GM04503 (cell line): Measurements from ENCODE around the gene TMEM54.

ENCODE experiments used
- DNase-seq: peaks from one replicate; pipeline ENCODE4 v3.0.0-alpha.2; 2012; ENCODE audit warnings: low read depth

The TMEM54 gene

DNA sequence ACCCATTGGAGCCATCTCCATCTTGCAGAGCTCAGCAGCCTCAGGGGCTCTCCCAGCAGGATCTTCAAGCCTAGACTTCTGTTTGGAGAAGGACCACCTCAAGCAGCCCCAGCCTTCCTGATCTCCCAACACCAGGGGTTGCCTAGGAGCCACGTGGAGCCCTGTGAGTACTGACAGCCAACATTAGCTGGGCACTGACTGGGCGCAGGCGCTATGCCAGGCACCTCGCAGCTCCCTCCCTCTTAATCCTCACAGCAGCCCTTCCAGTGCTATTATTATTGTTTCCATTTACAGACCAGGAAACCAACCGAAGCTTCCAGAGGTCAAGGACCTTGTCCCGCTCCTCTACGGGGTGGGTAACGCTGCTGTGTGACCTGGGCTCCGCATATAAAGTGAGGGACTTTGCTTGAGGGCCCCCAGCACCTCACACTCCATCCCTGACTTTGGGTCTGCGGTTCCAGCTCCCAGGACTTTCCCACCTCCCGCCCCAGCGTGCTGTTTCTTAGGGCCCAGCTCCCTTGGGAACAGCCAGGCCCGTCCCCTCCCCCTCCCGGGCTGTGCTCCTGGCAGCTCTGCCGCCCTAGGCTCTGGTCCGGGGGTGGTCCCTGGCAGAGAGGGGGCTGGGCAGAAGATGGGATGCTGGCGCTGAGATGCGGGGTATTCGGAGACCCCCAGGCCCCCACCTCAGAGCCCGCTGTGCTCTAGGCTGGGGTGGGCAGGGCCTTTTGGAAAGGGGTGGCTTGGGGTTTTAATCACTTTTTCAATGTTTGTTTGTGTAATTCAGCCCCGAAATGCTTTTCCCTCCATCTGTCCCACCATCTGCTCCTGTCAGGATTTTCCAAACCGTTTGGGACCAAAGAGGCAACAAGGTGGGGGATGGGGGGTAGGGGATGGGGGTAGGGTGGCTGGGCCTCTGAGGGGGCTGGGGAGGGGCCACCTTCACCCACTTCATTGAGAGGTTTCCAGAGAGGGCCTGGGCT, 19.0 kb downstream of the TMEM54 start:
- no peak for DNase-seq

DNA sequence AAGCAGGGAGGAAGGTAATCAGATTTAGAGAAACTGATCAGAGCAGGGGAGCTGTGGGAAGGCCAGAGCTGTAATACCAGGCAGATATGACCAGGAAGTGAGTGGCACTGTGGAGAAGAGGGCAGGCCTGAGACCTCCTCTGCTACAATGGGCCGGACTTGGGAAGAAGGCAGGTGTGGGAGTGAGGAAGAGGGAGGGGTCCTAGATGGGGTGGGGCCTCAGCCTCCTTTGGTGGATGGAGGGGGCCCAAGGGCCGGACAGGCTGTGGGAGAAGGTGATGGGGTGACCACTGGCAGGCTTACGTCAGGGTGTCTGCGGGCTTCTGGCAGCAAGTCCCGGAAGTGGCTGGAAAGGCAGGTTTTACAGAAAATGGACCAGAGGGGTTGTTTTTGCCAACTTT, 19.9 kb downstream of the TMEM54 start:
- no peak for DNase-seq

DNA sequence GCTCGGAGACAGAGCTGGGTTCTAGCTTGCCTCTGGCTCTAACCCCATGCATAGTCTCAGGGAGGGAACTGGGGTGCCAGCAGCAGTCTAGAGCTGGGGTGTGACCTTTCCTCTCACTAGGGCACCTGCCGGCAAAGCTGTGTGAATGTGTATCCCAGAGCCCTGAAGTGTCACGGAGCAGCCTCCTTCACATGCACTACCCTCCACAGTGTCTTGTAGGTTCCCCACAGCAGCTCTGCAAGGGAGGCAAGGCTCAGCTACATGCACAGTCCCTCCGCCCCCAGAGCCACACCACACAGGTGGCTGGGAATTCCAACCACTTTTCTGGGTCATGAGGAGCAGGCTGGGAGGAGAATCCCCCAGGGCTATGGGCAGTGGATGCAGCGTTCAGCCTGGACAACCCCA, 22.6 kb downstream of the TMEM54 start:
- no peak for DNase-seq

DNA sequence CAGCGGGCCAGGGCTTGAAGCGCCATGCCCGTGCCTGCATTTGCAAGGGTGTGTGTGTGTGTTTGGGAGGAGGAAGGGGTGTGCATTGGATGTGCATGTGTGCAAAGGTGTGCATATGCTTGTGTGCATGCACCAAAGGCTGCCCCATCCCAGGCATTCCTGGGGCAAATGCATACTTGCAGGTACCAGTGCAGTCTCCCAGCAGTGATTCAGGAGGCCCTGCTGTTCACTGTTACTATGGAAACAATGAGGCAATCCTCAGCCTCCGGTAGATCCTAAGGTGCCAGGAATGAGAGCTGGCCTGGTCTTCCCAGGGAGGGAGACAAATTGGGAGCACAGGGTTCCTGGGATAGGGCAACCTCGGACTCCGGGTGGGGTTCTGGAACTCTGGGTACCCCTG, 23.0 kb downstream of the TMEM54 start:
- no peak for DNase-seq

DNA sequence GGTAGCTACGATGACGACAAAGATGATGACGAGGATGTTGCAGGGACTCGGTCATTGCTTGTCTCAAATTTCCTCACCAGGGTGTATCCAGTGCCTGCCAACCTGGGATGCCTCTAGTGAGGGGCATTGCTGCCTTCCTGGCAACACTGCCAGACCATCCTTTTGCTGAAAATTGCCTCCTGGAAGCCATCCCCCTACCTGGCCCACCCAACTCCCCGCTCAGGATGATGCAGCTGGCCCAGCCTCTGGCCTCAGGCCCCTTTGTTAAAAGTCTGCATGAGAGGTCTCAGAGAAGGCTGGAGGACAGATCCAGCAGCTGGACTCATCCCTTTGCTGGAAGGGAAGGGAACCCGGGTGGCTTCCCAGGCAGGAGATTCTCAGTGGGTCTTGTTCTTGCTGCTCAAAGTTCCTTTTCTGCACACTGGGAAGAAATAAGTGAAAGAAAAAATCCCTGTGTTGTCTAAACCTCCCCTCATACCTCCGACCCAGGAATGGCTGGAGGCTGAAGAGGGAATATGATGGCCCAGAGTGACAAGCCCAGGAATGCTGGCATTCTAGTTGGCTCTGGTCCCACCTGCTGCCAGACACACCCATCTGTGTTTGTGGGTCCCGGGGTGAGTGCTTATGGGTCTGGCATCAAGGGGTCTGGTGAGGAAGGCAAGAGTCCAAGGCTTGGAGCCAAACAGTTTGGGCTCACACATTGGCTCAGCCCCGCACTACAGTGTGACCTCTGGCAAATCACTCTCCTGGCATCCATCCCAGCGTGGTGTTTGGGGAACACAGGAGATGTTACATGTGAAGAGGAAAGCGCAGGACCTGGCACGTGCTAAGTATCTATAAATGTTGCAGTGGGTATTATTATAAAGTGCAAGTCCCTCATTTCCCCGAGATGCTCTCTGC, 23.7 kb downstream of the TMEM54 start:
- DNase-seq = no peak

DNA sequence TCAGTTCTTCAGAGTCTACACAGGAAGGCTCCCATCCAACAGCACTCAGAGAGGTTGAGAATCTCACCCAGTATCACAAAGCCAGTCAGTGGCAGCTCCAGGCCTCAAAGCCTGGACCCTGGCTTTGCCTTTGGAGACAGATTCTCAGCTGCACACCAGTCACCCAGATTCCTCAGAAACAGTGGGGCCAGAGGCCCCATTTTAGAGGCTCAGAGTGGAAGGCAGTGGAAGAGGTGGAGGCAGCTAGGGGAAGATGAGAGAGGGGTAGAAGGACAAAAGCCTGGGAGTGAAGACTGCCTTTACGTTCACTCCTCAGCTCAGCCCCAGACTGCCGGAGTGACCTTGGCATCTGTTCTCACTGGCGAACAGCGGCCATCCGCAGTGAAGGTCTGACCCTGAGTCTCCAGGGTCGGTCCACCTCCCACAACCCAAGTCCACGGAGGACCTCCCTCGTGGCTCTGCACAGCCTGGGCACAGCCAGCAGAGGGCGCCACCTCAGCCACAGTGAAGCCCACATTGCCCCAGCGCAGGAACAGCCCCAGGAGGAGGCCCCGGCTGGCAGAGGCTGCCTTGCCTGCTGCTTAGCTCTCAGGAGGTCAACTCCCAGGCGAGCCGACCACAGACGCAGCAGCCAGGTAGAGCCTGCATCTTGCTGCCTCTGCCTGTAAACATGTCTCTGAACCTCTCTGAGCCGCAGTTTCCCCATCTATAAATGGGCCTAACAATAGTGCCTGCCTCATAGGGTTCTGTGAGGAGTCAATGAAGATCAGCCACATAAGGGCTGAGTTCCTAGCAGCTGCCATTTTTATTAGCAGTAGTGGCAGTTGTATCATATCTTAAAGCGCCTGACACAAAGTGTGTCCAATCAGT, 24.6 kb downstream of the TMEM54 start:
- DNase-seq = no peak

DNA sequence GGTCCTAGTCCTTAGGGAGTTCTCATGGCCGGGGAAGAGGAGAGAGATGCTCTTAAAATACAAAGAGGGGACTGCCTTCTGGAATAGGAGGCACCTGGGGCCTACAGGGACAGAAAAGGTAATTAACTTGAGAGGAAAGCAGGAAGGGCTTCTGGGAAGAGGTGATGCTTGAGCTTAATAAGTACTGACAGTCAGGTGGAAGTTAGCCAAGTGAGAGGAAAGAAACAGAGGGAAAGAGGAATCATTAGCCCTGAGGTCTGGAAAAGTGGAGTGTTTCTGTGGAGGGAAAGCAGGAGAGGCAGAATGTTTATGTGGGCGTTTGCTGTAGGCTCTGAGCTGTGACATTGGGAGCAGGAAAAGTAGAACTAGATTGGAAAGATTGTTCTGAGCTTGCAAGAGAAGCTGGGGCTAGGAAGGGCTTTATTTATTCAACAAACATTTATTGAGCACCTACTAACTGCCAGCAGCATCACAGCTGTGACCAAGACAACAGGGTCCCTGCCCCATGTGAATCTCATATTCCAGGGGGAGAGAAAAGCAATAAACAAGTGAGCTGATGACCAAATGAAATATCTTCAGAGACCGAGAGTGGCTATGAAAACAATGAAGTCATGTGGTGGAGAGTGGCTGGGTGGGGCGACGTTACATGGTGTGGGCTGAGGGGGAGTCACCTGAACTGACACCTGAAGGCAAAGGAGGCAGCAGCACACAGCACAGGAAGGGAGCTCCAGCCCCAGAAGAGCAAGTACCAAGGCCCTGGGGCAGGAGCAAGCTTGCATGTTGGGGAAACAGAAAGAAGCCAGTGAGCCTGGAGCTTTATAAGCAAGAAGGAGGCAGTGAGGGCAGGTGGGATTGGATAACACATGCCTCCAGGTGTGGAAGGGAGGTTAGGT, 26.1 kb downstream of the TMEM54 start:
- no peak for DNase-seq

DNA sequence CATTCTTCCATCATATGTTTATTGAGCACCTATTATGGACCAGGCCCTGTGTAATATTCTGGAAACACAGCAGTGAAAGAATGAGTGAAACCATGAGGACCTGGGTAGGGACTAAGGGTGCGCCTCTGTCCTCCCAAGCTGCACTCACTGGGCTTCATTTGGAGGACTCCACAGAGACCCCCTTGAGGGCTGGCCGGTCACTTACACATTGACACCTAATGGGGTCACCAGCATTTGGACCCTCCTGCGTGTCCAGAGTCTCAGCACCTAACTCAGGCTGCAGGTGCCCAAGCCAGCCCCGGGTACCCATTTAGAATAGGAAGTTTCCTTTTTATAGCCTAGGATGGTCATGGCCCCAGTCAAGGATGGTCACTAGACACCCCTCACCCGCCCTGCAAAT, 27.7 kb downstream of the TMEM54 start:
- no peak for DNase-seq

DNA sequence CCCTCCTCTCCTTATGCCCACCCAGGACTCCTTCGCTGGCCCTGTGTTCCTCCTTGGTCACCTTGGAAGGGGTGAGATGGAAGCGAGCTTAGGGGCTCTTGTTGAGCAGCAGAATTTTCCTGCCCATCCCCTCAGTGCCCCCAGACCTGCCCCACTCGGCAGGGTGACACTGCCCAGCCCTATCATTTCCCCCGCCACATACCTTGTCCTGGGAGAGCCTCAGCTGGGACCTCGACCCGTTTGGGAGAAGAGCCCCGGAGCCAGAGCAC, 29.1 kb downstream of the TMEM54 start:
- DNase-seq = no peak

DNA sequence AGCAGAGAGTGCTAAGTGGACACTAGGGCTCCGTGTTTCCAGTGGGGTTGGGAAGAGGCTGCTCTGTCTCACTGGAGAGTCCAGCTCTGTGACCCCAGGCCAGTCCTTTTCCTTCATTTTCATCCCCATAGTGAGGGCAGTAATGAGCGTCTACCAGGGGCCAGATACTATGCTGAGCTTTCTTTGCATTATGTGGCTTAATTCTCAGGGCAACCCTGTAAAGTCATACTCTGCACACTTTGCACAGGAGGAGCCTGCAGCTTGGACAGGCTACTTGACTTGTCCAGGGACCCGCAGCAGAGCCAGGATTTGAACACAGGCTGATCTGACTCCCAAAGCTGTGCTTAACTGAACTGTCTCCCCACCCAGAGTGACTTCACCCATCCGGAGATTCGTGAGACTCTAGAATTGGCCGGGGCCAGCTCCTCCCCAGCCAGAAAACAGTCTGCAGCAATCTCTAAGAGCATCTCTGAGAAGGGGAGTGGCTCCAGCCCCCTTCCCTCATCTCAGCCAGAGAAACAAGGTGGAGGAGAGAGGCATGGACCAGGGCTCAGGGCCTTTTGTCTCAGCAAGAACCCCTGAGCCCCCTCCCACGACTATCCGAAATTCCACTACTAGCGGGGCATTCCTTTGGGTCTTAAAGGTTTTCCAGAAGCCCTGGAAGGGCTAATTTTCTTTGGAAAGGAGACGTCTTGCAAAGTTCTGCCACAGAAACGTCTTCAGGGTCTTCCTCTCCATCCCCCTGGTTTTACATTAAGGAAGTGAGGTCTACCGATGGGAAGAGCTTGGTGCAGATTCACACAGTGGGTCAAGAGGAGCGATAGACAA, 29.6 kb downstream of the TMEM54 start:
- no peak for DNase-seq

DNA sequence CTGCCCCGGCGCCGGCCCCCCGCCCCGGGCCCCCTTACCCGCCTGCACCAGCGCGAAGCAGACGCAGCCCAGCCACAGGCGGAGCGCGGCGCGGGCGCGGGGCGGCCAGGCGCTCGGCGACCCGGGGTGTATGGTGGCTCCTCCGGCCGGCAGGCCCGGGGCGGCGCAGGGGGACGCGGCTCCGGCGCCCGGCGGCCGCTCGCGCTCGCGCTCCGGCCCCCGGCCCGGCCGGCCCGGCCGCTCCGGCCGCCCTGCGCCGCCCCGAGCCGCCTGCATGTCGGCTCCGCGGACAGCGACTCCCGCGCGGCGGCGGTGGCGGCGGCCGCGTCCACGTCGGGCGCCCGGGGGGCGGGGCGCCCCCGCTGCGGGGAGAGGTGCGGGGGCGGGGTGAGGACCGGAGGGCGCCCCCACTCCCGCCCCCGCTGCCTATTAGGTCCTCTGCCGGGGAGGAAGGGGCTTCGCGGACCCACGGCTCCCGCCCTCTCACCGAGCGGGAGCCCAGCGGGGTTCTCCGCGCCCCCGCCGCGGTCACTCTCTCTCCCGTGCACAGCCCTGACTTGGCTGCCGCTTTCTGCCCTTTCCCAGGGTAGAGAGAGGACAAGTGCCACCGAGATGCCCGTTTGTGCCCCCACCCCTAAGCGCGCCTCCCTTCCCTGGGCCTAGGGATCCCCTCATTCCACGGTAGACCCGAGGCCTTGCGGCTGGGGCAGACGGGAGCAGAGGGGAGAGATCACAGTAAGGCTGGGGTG, 30.4 kb downstream of the TMEM54 start, which contains the start of gene FNDC5:
Gene FNDC5, minus strand, starts transcription at position 298 of the 749 bp plus-strand sequence.
- DNase-seq = no peak

DNA sequence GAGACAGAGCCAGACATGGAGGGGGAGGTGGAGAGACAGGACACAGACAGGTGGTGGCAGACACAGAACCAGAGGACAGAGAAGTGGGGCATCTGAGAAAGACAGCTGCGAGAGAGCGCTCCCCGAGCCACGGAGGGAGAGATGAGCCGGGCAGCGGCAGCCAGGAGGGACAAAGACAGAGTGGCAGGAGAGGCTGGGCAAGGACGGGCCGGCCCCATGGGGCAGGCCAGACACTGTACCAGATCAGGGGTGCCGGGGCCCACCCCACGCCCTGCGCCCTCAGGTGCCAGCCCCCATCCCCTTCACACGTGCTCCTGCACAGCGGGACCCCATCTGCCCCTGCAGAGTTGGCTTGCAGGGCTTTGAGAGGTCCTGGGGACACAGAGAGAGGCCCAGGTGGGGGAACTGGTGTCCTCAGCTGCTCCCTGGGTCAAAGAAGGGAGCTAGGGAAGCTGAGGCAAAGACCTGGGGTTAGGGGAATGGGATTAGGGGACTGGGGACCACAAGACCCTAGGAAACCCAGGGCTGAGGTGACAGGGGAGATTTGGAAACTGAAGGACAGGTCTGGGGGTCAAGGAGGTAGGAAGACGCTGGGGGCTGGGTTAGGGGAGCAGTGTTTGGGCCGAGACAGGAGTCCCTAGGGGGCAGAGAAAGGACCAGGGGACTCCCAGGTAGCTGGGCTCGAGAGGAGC, 31.1 kb downstream of the TMEM54 start:
- DNase-seq = no peak

DNA sequence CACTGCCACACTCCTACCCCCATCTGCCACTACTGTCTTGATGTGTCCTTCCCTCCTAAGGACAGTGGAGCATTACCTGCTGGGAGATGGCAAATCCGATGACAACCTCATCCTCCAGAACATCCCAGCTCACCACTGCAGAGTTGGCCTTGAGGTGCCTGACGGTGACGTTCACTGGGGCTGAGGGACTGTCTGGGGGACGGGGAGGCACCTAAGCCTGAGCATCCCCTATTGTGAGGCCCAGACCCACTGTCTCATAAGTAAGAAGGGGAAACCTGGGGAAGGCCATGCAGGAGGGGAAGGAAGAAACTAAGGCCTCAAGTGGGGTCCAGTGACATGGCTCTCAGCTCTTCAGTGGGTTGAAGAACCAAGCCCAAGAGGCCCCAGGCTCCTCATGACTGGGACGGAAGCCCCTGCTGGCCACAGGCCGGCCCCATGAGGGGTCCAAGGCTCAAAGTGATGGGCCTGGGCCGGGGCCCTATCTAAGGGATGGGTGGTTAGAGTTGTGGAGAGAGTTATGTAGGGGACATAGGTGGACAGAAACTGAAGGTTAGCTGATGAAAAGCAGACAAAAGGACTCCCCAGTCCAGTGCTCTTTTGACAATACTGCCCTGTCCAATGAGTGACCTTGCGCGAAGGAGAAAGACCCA, 32.3 kb downstream of the TMEM54 start:
- DNase-seq = no peak

DNA sequence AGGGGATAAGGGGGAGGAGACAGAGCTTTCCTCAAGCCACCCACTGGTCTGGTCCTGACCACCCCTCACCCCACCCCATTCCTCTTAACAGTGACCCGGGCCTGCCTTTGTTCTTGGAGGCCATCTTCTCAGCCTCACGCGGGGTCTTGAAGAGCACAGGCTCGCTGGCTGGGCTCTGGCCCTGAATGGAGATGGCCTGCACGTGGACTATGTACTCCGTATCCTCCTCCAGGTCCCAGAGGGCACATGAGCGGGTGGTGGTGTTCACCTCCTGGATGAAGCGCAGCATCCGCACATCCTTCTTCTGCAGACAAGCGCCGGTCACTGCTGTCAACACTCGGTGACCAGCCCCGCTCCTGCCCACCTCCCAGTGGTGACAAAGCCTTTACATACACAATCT, 33.1 kb downstream of the TMEM54 start:
- DNase-seq = no peak

DNA sequence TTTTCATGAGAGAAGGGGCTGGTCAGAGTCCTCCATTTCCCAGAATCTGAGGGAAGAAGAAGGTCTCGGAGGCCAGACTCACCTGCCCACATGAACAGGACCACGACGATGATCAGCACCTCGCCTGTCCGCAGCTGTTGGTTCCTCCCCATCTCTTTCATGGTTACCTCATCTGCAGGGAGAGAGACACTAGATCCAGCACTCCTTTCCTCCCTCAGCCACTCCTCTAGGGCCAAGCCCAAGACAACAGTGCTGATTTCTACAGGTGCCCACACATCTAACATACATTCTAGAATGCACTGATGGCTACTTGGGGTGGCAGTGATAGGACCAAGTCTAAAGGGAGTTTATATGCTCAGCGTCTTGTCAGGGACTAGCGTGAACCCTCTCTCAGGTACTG, 33.5 kb downstream of the TMEM54 start:
- DNase-seq = no peak

DNA sequence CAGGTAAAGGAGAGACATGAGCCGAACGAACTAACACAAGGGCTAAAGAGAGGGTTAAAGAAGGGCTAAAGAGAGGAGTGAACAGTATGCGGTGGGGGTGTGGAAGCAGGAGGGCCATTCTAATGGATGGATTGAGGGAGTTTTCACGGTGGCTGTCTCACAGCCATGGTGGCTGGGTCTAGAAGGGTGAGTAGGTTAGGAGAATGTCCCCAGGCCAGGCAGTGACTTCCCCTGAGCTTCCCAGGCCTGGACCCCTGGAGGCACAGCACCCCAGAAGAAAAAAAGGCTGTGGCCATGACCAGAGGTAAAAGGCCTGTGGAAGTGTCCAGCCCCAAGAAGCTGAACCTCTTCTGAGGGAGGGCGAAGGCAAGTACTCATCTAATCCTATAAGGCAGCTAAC, 34.0 kb downstream of the TMEM54 start:
- no peak for DNase-seq

DNA sequence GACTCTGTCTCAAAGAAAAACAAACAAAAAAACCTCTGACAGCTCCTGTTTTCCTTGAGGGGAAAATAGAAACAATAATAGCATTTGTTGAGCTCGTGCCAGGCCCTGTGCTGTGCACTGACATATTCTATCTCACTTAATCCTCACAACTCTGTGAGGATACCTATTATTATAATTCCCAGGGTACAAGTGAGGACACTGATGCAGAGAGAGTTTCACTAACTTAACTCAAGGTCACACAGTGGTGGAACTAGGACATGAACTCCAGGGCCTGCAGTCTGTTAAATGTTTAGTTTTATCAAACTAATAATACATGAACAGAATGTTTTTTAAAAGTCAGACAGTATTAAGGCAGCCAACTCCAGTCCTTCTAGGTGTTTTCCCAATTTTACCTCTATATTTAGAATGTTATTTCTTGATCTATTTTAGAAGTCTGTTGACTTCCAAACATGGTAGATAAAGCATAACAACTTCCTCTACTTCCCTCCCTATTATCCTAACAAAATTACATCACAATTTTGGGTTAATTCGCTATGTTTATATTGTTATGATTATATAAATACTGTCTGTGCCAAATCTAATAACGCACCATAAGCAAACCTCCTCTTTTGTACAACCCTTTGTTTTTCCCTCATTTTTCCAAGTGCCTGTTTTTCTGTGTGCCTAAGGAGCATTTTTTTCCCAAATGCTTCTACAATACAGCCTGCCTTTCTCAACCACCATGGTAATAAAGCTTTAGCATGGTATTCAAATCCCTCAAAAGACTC, 35.4 kb downstream of the TMEM54 start:
- no peak for DNase-seq
